Medulla oblongata (tissue), 1 donor: ENCODE measurements around the gene KAZN.
A peak's percentile ranks its signal among the peaks of the same experiment; 100 is the strongest.

Experiments used
- DNase-seq: peaks from one replicate; pipeline ENCODE4 v3.0.0-alpha.2; 2015; ENCODE audit errors: extremely low spot score

Gene KAZN

DNA sequence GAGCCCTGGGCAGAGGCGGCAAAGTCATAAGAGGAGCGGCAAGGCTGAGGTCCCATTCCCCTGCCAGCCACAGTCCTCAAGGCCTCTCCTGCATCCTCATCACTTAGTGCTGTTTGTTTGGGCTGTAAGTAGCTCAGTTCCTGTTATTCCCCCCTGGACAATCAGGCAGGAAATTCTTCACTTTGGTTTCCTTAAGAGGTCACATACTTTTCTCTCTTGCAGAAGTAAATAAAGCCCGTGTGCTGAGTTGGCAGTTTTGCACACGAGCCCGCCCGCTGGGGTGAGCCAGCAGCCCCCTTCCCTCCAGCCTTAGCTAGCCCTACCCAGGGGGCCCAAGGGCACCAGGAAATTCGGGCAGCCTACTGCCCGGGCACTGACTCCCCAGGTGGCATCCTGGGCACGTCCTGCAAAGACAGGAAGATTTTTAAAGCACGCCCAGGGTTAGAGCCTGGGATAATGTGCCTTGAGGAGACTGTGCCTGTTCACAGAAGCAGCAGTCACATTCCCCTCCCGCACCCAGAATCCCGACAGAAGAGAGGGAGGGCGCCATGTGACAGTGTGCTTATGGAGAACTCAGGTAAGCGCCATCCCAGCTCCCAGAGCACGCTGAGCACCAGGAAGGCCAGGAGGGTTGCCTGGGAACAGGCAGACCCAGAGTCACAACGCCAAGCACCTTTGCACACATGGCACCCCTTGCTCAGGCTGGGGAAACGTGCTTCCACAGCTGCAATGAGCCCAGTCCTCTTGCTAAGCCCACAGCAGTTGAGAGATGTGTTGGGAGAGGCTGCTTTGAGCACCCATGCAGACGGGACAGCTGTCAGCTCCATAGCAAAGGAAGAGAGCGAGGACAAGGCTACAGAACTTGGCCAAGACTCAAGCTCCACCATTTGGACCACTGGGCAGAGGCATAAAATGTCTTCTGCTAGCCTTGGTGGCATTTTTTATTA, 410.6 kb downstream of the KAZN start:
- no peak for DNase-seq

DNA sequence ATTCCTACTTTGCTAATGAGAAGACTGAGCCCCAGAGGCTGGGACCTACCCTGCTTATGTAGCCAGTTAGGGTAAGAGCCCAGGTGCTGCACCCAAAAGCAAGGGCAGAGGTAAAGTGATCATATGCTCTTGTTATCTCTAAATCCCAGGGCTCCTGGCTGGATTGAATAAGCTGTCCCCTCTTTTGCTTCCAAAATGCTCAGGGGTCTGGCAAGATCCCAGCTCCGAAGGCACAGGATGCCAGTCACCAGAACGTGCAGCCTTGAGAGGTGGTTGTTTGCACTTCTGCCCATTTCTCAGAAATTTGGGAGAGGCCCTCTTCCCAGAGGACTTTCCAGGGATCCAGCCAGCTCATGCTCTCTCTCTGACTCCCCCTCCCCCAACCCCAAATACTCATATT, 412.7 kb downstream of the KAZN start:
- no peak for DNase-seq

DNA sequence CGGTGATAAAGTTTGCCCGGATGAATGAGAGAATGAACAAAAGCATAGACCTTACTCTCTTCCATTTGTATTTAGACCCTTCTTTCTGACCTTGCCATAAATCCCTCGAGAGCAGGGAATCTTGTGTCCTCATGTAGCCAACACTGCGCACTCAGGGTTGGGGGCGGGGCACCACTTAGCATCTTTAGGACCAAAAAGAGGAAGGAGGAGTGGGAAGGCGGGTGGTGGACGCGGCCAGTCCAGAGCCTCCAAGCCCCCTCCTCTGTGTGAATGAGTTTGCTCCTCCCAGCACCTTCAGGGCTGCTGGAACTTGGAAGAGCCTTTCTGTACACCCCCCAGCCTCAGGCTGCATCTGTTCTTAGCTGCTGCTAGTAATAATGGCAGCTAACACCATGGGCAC, 413.2 kb downstream of the KAZN start:
- DNase-seq: no peak

DNA sequence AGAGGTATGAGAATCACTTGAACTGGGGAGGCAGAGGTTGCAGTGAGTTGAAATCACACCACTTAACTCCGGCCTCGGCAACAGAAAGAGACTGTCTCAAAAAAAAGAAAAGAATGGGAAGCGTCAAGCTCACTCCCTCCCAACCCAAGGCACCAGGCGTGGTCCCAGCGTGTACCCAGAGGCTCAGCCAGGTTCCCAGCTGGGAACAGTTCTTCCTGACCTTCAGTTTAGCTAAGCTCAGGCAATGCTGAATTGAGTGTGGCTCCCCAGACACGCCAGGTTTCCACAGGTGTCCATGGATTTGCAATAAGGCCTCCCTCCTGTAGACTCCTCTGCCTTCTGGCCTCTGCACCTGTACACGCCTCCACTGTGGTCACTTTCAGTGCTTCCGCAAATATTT, 414.3 kb downstream of the KAZN start:
- DNase-seq: no peak

DNA sequence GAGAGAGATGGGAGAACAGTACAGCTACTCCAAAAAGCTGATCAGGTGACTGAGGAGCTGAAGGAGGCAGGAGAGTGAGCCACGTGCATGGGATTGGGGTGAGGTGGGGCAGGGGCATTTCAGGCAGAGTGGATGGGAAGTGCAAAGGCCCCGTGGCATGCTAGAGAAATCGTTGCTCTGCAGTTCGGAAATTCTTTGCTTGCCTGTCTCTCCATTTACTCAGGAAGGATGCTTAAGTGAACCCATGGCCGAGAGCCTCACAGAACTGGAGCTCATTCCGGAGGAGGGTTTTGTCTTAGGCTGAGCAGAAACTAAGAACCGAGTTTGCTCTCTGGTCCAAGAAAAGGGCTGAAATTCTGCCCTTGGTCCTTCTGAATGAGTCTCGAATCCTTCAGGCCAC, 415.3 kb downstream of the KAZN start:
- no peak for DNase-seq

DNA sequence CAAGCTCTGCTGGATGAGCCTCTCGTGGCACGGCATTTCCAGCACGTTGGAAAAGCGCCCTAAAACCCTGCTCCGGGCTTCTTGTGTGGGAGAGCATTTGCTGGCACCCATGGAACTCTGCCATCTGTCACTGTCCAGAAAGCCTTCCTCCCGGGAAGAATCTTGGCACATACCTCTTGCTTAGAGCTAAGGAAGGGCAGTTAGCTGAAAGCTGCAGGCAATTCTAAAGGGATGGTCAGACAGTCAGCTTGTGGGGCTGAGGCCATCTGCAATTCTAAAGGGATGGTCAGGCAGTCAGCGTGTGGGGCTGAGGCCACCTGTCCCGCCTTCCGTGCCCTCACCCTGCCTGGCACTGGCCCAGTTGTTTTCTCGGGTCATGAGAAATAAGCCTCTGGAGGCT, 416.0 kb downstream of the KAZN start:
- DNase-seq: peak; percentile 28

DNA sequence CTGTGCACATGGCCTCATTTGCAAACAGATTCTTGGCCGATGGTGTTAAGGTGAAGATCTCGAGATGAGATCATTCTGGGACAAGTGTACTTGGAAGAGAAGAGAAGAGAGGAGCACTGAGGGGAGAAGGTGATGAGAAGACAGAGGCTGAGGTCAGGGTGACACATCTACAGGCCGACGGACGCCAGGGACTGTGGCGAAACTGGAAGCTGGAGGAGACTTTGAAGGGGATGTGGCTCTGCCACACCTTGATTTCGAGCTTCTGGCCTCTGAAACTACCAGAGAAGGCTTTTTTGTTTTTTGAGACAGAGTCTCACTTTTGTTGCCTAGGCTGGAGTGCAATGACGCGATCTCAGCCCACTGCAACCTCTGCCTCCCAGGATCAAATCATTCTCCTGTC, 417.5 kb downstream of the KAZN start:
- DNase-seq: no peak

DNA sequence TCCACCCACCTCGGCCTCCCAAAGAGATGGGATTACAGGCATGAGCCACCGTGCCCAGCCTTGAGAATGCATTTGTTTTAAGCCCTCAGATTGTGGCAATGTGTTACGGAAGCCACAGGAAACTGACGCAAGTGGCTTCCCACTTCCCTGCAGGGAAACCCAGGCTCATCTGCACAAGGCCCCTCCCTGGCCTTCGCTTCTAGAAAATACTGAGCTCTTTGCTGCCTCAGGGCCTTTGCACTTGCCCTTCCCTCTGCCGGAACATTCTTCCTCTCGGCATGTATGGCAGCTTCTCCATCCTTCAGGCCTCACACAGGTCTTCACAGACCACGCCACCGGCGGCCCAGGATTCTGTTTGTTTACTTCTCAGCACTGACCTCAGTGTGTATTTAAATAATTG, 418.0 kb downstream of the KAZN start:
- DNase-seq: no peak

DNA sequence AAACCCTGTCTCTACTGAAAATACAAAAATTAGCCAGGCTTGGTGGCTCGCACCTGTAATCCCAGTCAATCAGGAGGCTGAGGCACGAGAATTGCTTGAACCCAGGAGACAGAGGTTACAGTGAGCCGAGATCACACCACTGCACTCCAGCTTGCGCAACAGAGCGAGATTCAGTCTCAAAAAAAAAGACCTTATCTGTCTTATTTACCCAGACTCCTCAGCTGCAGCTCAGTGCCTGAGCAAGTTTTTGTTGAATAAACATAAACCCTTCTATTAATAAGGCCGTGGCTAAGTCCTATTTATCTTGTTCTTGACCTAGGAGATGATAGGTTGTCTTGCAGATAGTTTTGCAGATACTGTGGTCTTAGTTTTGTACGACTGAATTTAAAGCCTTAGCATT, 418.6 kb downstream of the KAZN start:
- no peak for DNase-seq

DNA sequence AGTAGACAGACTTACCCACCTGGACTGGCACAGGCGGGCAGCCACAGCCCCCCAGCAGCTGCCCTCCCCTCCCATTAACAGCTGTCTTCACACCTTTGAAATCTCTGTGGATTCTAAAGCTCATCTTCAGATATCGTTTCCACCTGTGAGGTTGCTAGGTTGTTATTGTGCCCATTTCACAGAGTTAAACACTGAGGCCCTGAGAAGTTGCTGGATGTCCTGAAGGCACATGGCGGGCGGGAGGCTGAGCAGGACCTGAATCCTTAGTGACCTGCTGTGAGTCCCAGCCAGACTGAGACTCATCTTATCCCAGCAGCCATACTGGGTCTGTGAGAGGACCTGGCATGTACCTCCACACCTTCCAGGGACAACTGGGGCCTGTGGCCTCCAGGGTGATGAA, 420.3 kb downstream of the KAZN start:
- DNase-seq: no peak

DNA sequence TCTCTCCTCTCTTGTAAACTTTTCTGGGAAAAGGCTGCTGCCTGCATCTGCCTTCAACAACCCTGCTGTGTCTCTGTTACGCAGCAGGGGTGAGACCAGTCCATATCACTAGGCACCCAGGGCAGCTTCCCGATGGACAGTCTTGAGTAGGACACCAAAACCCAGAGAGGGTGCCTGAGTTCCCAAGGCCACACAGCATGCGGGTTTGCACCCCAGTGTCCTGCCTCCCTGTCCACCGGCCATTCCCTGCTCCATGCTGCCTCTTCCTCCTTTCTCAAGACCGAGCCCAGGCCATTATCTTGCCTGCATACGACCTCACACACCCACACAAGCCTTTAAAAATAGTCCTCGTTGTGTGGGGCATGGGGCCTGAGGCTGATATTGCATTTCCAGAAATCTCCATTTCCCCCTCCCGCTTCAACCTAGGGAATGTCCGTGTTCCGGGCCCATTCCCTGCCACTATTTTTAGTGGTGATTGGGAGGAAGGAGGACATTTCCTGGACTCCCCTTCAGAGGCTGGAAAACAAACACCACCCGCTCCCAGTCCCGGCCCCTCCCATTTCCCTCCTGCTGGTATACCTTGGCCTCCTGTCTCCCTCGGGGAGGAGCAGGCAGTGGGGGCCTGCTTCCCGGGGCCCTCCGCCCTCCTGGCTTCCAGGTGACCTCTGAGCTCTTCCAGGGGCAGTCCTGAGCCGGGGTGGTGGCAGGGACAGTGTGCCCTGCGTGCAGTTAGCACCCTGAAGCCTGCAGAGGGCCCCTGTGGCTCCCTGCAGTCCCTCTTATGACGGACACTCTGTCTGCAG, 422.7 kb downstream of the KAZN start:
- DNase-seq: no peak

DNA sequence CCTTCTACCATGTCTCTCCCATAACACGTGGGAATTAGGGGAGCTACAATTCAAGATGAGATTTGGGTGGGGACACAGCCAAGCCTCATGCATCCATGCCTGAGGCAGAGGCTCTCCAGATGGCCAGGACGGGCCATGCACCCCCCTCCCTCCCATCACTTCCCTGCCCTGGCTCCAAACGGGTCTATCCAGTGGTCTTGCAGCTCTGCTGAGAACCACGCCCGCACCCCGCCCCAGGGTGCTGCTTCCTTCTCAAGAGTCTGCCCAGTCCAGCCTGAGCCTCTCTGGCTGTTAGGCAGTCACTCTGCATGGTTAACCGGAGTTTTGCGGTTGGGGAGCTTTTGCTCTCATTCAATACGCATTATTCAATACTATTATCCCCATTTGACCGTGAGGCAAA, 423.6 kb downstream of the KAZN start:
- no peak for DNase-seq

DNA sequence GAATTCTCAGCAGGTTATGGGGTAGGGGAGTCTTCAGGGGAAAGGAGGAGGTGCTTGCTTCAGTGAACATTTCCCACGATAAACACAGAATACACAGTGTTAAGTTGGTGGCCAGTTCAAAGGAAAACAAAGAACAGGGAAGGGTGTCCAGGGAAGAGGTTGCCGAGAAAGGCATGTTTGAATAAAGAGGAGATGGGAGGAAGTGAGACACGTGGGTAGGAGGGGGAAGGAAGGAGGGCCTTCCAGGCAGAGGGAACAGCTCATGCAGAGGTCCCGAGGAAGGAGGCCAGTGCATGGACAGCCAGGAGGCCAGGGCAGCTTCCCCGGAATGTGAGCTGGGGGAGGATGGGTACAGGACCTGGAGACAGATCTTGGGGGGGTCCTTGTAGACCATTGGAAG, 424.7 kb downstream of the KAZN start:
- DNase-seq: no peak

DNA sequence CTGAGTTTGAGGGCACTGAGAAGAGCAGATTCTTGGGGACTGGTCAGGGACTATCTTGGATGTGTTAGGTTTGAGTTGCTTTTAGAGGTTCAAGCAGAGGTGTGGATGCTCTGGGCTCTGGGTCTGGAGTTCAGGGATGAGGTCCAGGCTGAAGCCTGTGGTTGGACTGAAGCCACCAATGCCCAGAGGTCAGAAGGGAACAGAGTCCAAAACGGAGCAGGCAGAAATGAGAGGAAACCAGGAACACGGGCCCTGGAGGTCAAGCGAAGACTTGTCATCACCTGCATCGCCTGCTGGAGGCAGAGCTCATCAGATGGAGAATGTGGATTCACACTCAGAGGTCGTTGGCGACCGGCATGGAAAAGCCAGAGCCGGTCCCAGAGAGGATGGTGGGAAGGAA, 425.5 kb downstream of the KAZN start:
- no peak for DNase-seq

DNA sequence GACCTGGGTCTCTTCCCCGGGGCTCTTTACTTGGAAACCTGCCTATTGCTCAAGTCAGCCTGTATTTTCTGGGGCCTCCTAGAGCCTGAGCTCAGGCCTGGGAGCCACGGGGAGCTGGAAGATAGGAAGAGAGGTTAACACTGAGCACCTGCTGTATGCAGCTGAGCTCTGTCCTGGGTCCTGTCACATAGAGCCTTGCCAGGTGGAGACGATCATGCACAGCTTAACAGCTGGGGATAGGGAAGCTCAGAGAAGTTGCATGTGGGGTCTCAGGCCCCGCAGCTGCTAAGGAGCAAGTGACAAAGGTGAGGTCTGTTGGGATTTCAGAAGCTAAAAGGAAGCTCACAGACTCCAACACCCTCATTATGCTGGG, 427.6 kb downstream of the KAZN start:
- DNase-seq: no peak

DNA sequence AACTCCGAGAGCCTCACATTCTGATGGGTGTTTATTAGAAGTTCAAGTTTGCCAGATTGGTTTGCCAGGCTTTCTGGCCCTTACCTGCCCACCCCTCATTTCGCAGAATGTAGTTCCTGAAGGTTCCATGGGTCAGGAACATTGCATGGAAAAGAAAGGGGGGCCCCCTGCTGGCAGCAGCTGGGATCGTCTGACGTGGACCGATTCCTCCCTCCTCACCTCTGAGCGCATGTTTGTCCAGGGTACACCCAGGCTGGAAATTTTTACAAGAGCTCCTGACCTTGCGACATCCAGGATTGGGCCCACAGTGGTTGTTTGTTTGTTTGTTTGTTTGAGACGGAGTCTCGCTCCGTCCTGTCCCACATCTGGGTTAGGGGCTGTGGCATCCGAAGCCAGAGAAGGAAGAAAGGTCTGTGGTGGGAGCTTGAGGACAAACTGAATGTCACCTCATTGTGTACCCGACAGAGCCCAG, 429.1 kb downstream of the KAZN start:
- peak; percentile 78 for DNase-seq

DNA sequence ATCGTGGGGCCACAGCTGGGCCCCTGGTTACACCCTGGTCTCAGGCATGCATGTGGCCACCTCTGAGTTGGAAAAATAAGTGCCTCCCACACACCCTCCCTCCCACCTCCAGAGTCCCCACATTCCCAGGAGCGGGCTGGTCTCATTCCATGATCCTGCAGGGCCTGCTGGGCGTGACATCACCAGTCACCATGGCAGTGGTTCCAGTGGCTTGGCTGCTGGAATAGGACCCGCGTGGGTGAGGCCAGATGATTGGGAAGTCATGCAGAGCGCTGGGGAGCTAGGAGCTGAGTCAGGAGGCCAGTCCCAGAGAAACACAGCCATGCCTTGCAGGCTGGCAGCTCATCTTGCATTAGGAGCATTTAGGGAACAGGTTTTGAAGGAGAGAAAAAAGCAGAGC, 429.6 kb downstream of the KAZN start:
- peak; percentile 87 for DNase-seq

DNA sequence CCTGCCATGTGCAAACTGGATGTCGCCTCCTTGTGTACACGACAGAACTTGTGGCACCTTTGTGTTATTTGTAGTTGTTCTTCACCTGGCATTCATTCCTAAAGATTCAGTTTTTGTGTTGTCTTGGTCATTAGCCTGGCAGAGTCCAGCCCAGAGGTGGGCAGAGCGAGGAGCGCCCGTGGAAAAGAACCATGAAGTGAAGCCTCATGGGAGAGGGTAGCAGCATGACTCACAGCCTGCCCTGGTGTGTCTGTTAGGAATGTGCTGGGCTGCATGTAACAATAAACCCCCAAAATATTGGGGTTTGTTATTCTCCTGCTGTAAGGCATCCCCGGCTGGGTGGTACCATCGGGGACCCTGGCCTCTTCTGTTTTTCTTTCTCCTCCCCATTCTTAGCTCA, 430.1 kb downstream of the KAZN start:
- no peak for DNase-seq

DNA sequence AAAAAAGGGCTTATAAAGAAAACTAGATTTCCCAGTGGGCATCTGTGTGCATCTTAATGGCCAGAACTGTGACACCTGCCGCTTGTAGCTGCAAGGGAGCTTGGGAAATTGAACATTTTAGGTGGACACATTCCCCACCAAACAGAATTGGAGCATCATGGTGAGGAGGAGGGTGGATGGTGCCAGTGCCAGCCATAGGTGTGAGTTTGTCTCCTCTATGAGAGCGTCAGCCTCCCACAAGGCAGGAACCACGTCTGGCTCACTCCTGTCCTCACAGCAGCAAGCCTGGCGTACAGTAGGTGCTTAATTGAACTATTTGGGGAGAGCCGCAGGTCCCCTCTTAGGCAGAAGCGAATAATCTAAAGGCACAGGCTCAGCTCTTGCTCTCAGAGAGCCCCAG, 430.6 kb downstream of the KAZN start:
- DNase-seq: no peak

DNA sequence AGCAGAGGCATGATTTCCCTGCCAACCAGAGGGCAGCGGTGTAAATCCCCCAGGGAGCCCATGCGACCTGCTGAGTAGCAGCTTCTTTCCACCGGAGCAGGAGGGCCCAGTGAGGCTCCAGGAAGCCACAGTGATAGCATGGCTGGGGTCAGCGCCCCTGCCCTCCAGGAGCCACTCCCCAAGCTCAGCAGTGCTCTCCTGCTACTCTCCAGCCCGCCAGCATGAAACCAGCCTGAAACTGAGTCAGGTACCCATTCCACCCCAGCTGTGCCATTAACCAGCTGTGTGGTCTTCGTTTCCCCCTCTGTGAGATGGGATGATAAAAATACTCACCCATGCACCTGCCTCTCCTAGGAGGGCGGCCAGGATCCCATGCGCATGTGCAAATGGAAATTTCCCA, 431.3 kb downstream of the KAZN start:
- DNase-seq: no peak

DNA sequence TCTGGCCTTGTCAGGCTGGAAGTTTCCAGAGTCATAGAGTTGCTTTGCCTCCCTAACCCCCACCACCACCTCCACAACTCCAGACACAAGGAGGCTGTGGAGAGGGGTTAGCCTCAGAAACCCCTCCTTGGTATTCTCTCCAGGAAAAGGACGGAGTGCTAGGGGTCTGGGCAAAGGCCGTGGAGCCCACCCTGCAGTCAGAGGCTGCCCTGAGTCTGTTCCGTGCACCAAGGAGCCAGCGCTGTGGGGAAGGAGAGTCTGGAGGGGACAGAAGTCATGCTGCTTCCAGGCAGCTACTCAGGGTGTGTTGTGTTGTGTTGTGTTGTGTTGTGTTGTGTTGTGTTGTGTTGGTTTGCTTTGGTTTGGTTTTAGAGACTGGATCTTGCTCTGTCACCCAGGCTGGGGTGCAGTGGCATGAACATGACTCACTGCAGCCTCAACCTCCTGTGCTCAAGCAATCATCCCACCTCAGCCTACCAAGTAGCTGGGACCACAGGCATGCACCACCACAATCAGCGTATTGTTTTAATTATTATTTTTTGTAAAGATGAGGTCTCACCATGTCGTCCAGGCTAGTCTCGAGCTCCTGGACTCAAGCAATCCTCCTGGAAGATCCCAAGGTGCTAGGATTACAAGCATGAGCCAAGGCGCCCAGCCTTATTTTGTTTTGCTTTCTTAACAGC, 432.9 kb downstream of the KAZN start:
- DNase-seq: no peak

DNA sequence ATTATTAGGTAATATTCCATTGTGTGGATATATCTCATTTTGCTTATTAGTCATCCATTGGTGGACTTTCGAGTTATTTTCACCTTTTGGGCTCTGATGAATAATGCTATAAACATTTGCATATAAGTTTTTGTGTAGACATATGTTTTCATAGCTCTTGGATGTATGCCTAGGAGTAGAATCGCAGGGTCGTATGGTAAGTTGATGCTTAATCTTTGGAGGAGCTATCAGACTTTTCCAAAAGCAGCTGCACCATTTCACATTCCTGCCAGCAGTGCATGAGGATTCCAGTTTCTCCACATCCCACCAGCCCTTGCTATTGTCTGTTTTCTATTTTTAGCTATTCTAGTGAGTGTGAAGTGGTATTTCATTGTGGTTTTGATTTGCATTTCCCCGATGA, 434.8 kb downstream of the KAZN start:
- DNase-seq: no peak
